Type B pancreatic cell (in vitro differentiated cells): ENCODE measurements around the gene RIPOR2. TPM values are rescaled to one million over a fixed set of nuclear protein-coding genes. Genes with fewer than 3 reads are reported as not detected.

Experiments
- DNase-seq: peaks from one replicate; pipeline ENCODE4 v3.0.0; 2021; ENCODE audit warnings: mixed read lengths; ENCODE audit not compliant: unreplicated experiment; ENCODE audit errors: extremely low spot score
- H3K27ac Mint-ChIP-seq: 2 replicates; pipeline ENCODE4 v1.8.0; 2021; ENCODE audit warnings: mild to moderate bottlenecking, mixed read lengths
- H3K27me3 Mint-ChIP-seq: 2 replicates; pipeline ENCODE4 v1.8.0; 2021; ENCODE audit warnings: mixed read lengths
- H3K36me3 Mint-ChIP-seq: 2 replicates; pipeline ENCODE4 v1.8.0; 2021; ENCODE audit warnings: mixed read lengths
- H3K4me1 Mint-ChIP-seq: one replicate; pipeline ENCODE4 v1.8.0; 2021; ENCODE audit warnings: mixed read lengths; ENCODE audit not compliant: unreplicated experiment
- H3K4me3 Mint-ChIP-seq: 2 replicates; pipeline ENCODE4 v1.8.0; 2021; ENCODE audit warnings: mild to moderate bottlenecking, mixed read lengths
- H3K9me3 Mint-ChIP-seq: 2 replicates; pipeline ENCODE4 v1.8.0; 2021; ENCODE audit warnings: mixed read lengths
- CTCF ChIP-seq: fragments of 200-600 bp; sonication (generic); conservative IDR thresholded peaks from 2 replicates; pipeline ENCODE4 v1.5.0; 2021; ENCODE audit warnings: antibody characterized with exemption, mild to moderate bottlenecking
- total RNA-seq: library from RNA; stranded (reverse); gene quantifications from 2 replicates; pipeline ENCODE4 v1.2.1, GENCODE V29; 2021; ENCODE audit warnings: low replicate concordance

RIPOR2 gene
- total RNA-seq, 1 donor from 2014 or later, result 4.2 TPM

DNA sequence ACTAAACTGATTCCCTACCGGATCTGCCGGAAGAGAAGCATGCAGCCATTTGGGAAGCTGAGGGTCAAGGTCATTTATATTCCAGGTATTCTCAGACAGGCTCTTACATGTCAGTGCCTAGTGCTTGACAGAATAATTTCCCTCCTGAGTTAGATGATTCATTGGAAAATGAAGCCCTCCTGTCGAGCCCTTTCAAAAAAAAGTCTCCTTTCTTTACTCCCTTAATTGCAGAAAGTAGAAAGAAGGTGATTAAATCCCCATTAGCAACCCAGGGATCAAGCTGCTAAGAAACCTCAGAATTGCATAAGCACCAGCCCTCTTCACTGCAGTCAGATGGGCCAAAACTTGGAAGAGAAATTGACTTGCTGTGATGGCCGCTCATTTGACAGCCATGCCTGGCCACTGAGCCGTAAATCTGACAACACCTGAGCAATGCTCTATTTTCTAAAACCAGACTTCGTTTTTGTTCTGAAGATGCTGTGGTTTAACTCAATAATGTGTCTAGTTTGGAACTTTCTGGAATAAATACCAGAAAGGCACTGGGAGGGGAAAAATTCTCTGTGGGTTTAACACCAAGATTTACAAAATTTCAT, 76.1 kb downstream of the RIPOR2 start:
- Mint-ChIP-seq H3K27me3 (no peaks in the 10 kb centered on the region), H3K27ac (no peak overlapping the region), H3K9me3 (no peaks in the 10 kb centered on the region), H3K36me3 (no peaks in the 10 kb centered on the region), H3K4me3 (no peak overlapping the region), H3K4me1 (peaks cover 28% of the 10 kb centered on the region)
- DNase-seq, result no peak
- TF ChIP-seq CTCF, result no peak

DNA sequence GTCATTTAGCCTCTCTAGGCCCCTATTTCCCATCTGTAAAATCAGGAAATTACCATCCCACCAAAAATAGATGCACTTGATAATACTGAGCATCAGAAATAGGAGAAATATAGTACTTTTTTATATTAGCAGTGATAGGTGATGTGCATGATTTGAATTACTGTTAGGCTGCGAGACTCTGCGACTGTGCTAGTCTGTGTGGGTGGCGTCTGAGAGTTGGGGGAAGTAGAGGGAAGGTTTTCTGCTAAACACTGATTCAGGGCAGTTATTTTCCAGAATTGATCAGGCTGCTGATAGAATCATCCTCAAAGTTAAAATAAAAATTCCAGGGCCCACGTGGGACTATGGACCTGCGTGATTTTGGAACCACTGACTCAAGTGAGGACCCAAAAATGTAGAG, 76.6 kb downstream of the RIPOR2 start:
- TF ChIP-seq CTCF, result no peak
- Mint-ChIP-seq H3K27me3 (no peaks in the 10 kb centered on the region), H3K27ac (no peak overlapping the region), H3K4me1 (peaks cover 23% of the 10 kb centered on the region), H3K9me3 (no peaks in the 10 kb centered on the region), H3K4me3 (no peak overlapping the region), H3K36me3 (no peaks in the 10 kb centered on the region)
- no peak for DNase-seq

GRCh38 chr6:24858177-24858653, 77.5 kb downstream of the RIPOR2 start:
- no peak for DNase-seq
- H3K27ac Mint-ChIP-seq, result no peak overlapping the region
- H3K4me1 Mint-ChIP-seq, result peaks cover 23% of the 10 kb centered on the region

DNA sequence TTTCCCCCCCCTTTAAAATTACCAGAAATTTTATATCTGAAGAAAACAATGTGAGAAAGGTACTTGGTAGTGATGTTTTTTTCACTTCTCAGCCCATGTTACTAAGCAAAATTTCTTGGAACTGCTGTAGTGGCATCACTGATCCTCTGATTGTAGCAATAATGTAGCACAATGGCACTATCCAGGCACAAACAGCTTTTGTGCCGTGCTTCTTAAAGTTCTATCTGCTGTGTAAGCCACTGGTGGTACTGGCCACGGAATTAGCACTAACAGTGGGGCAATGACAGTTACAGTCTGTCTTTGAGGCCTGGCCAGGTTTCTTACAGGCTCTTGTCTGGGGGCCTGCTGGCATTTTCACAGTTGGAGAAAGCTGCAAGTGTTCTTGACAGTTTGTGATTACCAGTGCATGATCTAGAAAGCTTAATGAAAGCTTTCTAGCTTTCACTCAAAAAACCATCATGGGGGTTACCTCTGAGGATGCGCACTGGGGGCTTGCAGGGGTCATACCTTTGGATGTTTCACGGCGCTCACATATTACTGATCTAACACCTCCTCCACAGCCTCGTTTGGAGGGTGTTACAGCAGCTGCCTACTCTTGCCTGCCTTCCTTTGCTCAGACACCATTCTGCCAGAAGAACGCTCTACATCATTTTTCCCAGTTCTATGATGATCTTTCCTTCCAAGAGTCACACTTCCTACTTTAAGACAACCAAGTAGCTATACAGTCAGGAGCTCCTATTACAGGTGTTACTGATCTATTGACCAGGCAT, 78.7 kb downstream of the RIPOR2 start:
- Mint-ChIP-seq H3K27ac (no peak overlapping the region), H3K4me1 (peaks cover 23% of the 10 kb centered on the region)
- no peak for TF ChIP-seq CTCF

More at GRCh38 chr6:24858177-24858653, 77.5 kb downstream of the RIPOR2 start:
- Mint-ChIP-seq H3K27me3 (no peaks in the 10 kb centered on the region), H3K36me3 (no peaks in the 10 kb centered on the region), H3K9me3 (no peaks in the 10 kb centered on the region), H3K4me3 (no peak overlapping the region)
- no peak for TF ChIP-seq CTCF

DNA sequence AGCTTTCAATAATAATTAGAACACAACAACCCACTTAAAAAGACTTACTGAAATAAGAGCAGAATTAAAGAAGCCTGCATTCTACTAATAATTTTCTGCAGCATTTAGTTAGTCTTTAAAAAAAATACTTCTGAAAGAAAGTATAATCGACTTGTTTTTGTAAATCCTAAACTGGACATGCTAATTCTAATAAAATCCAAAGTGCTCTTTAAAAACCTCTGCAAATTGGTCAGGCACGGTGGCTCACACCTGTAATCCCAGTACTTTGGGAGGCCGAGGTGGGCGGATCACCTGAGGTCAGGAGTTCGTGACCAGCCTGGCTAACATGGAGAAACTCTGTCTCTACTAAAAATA, 79.5 kb downstream of the RIPOR2 start:
- H3K27me3 Mint-ChIP-seq, result no peaks in the 10 kb centered on the region
- H3K4me3 Mint-ChIP-seq, result no peak overlapping the region
- H3K4me1 Mint-ChIP-seq, result peaks cover 23% of the 10 kb centered on the region
- H3K9me3 Mint-ChIP-seq, result no peaks in the 10 kb centered on the region
- H3K27ac Mint-ChIP-seq, result no peak overlapping the region
- peak; percentile 14 for TF ChIP-seq CTCF
- DNase-seq, result no peak
- H3K36me3 Mint-ChIP-seq, result no peaks in the 10 kb centered on the region

More for the DNA sequence above, 78.7 kb downstream of the RIPOR2 start:
- Mint-ChIP-seq H3K9me3 (no peaks in the 10 kb centered on the region), H3K4me3 (no peak overlapping the region), H3K27me3 (no peaks in the 10 kb centered on the region), H3K36me3 (no peaks in the 10 kb centered on the region)
- DNase-seq, result no peak
